LNCaP clone FGC (cell line): ENCODE results near the gene IL17C.

ENCODE experiments used
- DNase-seq: peaks from one replicate; pipeline ENCODE4 v3.0.0-alpha.2; 2011; ENCODE audit warnings: low read depth
- H3K4me3 ChIP-seq: 2 replicates; pipeline ENCODE4 v1.5.1; 2011; ENCODE audit warnings: mild to moderate bottlenecking, low read depth, low read length, control low read depth
- CTCF ChIP-seq: IDR thresholded peaks from 2 replicates; pipeline ENCODE4 v1.5.1; 2012; ENCODE audit warnings: mild to moderate bottlenecking; ENCODE audit not compliant: control insufficient read depth, insufficient read depth; ENCODE audit errors: extremely low read depth

Gene IL17C

GRCh38 chr16:88623858-88624257 is 14.5 kb upstream of the IL17C start:
- H3K4me3 ChIP-seq = no peak overlapping the region
- no peak for DNase-seq
- TF ChIP-seq CTCF = no peak

GRCh38 chr16:88624481-88624880 is 13.9 kb upstream of the IL17C start:
- H3K4me3 ChIP-seq = no peak overlapping the region
- TF ChIP-seq CTCF = no peak
- DNase-seq = no peak

- H3K4me3 ChIP-seq = no peak overlapping the region
Observed at GRCh38 chr16:88624977-88625576, 13.3 kb upstream of the IL17C start.

GRCh38 chr16:88626646-88627045 is 11.7 kb upstream of the IL17C start:
- no peak for TF ChIP-seq CTCF
- no peak for DNase-seq
- H3K4me3 ChIP-seq = no peak overlapping the region

More at GRCh38 chr16:88624977-88625576, 13.3 kb upstream of the IL17C start:
- no peak for DNase-seq
- TF ChIP-seq CTCF = no peak

- no peak for TF ChIP-seq CTCF
- DNase-seq = no peak
Observed at GRCh38 chr16:88627531-88628411, 10.6 kb upstream of the IL17C start.

GRCh38 chr16:88628512-88628974 is 9.8 kb upstream of the IL17C start:
- DNase-seq = peak; percentile 38
- peak; percentile 35 for TF ChIP-seq CTCF

More at GRCh38 chr16:88627531-88628411, 10.6 kb upstream of the IL17C start:
- H3K4me3 ChIP-seq = no peak overlapping the region

GRCh38 chr16:88629835-88630234 is 8.5 kb upstream of the IL17C start:
- no peak overlapping the region for H3K4me3 ChIP-seq
- DNase-seq = no peak
- TF ChIP-seq CTCF = no peak

More at GRCh38 chr16:88628512-88628974, 9.8 kb upstream of the IL17C start:
- no peak overlapping the region for H3K4me3 ChIP-seq
